Fibroblast of lung (primary cell): Measurements from ENCODE around the gene SLF2. TPM values are rescaled to one million over a fixed set of nuclear protein-coding genes. Genes with fewer than 3 reads are reported as not detected.
"Not testable (repeated sequence)": the region's sequence is repeated elsewhere in the genome, so short reads cannot be mapped to it uniquely, and the experiment has no call there.

Experiments
- DNase-seq, 2 donors: peaks; one replicate each; pipeline versions ENCODE4 v3.0.0 to v3.0.0-alpha.2; 2010; ENCODE audit warnings: low read depth in 2 of 2
- H2AFZ ChIP-seq: 2 replicates; pipeline ENCODE4 v1.5.1; 2012; ENCODE audit warnings: low read length, control low read depth, inconsistent platforms
- H3K27ac ChIP-seq: 2 replicates; pipeline ENCODE4 v1.5.1; 2011; ENCODE audit warnings: low read length, control low read depth; ENCODE audit not compliant: insufficient read depth
- H3K27me3 ChIP-seq: 2 replicates; pipeline ENCODE4 v1.5.1; 2011; ENCODE audit warnings: mild to moderate bottlenecking, low read length; ENCODE audit not compliant: control insufficient read depth, insufficient read depth
- H3K36me3 ChIP-seq: 2 replicates; pipeline ENCODE4 v1.5.1; 2011; ENCODE audit warnings: low read length; ENCODE audit not compliant: control insufficient read depth, insufficient read depth
- H3K4me1 ChIP-seq: 2 replicates; pipeline ENCODE4 v1.5.1; 2011; ENCODE audit warnings: low read length; ENCODE audit not compliant: control insufficient read depth, insufficient read depth; ENCODE audit errors: extremely low read depth
- H3K4me2 ChIP-seq: 2 replicates; pipeline ENCODE4 v1.5.1; 2011; ENCODE audit warnings: low read length, control low read depth; ENCODE audit not compliant: insufficient read depth; ENCODE audit errors: extremely low read depth
- H3K4me3 ChIP-seq, 4 experiments: fragments of 200-600 bp in 1 of 4; sonication (generic) in 1 of 4; replicated peaks in 1 of 4; 2 replicates each; pipeline ENCODE4 v1.5.1; 2011 to 2016; ENCODE audit warnings: low read length in 4 of 4, low read depth in 3 of 4, mild to moderate bottlenecking in 3 of 4, control low read depth in 2 of 4, inconsistent platforms in 1 of 4, mixed read lengths in 1 of 4; ENCODE audit not compliant: insufficient read depth in 1 of 4; ENCODE audit errors: control extremely low read depth in 1 of 4
- H3K79me2 ChIP-seq: 2 replicates; pipeline ENCODE4 v1.5.1; 2012; ENCODE audit warnings: mild to moderate bottlenecking, low read length, inconsistent platforms; ENCODE audit not compliant: control insufficient read depth, insufficient read depth
- H3K9ac ChIP-seq: 2 replicates; pipeline ENCODE4 v1.5.1; 2011; ENCODE audit warnings: mild to moderate bottlenecking, low read length, control low read depth; ENCODE audit not compliant: insufficient read depth
- H3K9me3 ChIP-seq: 2 replicates; pipeline ENCODE4 v1.5.1; 2012; ENCODE audit warnings: low read depth, low read length; ENCODE audit not compliant: control insufficient read depth, insufficient read depth
- H4K20me1 ChIP-seq: 2 replicates; pipeline ENCODE4 v1.5.1; 2011; ENCODE audit warnings: low read length; ENCODE audit not compliant: control insufficient read depth, insufficient read depth; ENCODE audit errors: extremely low read depth
- EZH2 ChIP-seq: IDR thresholded peaks from 2 replicates; pipeline ENCODE4 v1.5.1; 2012; ENCODE audit warnings: low read length, control low read depth, mild to moderate bottlenecking; ENCODE audit errors: missing control alignments
- polyA plus RNA-seq, 2 donors: library from polyadenylated mRNA; depleted of rRNA in 1 of 2; stranded (reverse) in 1 of 2; unstranded in 1 of 2; fragments of >200 nt; gene quantifications; 2 replicates each; pipeline ENCODE4 v1.2.1, GENCODE V29; 2011 to 2012; ENCODE audit warnings: missing spikeins in 1 of 2
- total RNA-seq: library from RNA; depleted of rRNA; stranded (reverse); fragments of >200 nt; gene quantifications from 2 replicates; pipeline ENCODE4 v1.2.1, GENCODE V29; 2014
- TF ChIP-seq, protein P1 (sequence below), 2 donors: IDR thresholded peaks in 1 of 2; conservative IDR thresholded peaks in 1 of 2; 1 replicate in 1 of 2; 2 replicates in 1 of 2; pipeline ENCODE4 v1.5.1; 2011 to 2012; ENCODE audit warnings: low read length in 2 of 2, control low read depth in 1 of 2, inconsistent platforms in 1 of 2, low read depth in 1 of 2, mild to moderate bottlenecking in 1 of 2

The SLF2 gene
- total and polyA plus RNA-seq, 2 donors (not counting 1 experiment from before 2014, with no cell fraction given), result 16.6 to 32.5 TPM

- H3K27ac ChIP-seq, result peak overlapping the region; percentile 57
- H2AFZ ChIP-seq, result peak overlapping the region; percentile 39
- peak; percentile 58 for TF ChIP-seq EZH2
- TF ChIP-seq, protein P1, sequence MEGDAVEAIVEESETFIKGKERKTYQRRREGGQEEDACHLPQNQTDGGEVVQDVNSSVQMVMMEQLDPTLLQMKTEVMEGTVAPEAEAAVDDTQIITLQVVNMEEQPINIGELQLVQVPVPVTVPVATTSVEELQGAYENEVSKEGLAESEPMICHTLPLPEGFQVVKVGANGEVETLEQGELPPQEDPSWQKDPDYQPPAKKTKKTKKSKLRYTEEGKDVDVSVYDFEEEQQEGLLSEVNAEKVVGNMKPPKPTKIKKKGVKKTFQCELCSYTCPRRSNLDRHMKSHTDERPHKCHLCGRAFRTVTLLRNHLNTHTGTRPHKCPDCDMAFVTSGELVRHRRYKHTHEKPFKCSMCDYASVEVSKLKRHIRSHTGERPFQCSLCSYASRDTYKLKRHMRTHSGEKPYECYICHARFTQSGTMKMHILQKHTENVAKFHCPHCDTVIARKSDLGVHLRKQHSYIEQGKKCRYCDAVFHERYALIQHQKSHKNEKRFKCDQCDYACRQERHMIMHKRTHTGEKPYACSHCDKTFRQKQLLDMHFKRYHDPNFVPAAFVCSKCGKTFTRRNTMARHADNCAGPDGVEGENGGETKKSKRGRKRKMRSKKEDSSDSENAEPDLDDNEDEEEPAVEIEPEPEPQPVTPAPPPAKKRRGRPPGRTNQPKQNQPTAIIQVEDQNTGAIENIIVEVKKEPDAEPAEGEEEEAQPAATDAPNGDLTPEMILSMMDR (conservative IDR thresholded peaks at IDR 0.05 in 1 of 2, IDR thresholded peaks at IDR 0.05 in 1 of 2; ENCODE audit: low read depth in 1 of 2, low read length in 2 of 2), result peak in 1 of 2 donors; percentile 1
- H3K4me1 ChIP-seq, result peaks cover 16% of the 10 kb centered on the region
- no peak overlapping the region for H3K4me3 ChIP-seq
- H3K4me2 ChIP-seq, result peak overlapping the region; percentile 7
- no peaks in the 10 kb centered on the region for H3K9me3 ChIP-seq
- peaks cover 3% of the 10 kb centered on the region for H3K27me3 ChIP-seq
- no peaks in the 10 kb centered on the region for H3K36me3 ChIP-seq
- H4K20me1 ChIP-seq, result no peaks in the 10 kb centered on the region
- H3K9ac ChIP-seq, result no peak overlapping the region
- DNase-seq, result peak; percentile 75 to 84
- no peaks in the 10 kb centered on the region for H3K79me2 ChIP-seq
Observed at GRCh38 chr10:100882671-100883311, 30.0 kb upstream of the SLF2 start.

DNA sequence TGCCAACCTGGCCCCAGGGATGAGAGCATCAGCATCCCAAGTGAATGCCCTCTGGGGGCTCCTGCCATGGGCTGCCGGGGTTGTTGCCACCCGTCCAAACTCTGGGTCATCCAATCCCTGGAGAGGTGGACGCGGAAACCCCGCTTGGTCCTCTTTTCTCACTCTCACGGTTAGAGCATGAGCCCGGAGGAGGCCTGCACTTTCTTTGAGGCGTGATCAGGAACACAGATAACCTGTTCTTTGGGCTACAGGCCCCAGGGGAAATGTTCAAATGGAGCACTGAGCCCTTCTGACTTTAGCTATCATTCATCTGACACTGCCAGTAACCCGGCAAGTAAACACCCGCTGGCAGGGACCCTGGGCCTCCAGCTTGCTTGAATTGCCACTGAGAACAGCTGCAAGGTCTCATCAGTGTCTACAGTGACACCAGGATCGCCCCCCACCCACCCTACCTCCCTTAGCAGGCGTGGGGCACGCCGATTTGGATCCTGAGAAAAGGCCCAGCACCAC lies 29.4 kb upstream of the SLF2 start:
- no peaks in the 10 kb centered on the region for H3K79me2 ChIP-seq
- DNase-seq, result no peak
- H3K4me1 ChIP-seq, result peaks cover 16% of the 10 kb centered on the region
- H3K4me2 ChIP-seq, result no peak overlapping the region
- no peaks in the 10 kb centered on the region for H3K9me3 ChIP-seq
- no peak overlapping the region for H3K4me3 ChIP-seq
- no peak overlapping the region for H2AFZ ChIP-seq
- H3K27ac ChIP-seq, result no peak overlapping the region
- H3K9ac ChIP-seq, result no peak overlapping the region
- H3K36me3 ChIP-seq, result no peaks in the 10 kb centered on the region
- no peaks in the 10 kb centered on the region for H4K20me1 ChIP-seq
- TF ChIP-seq EZH2, result no peak
- TF ChIP-seq, protein P1 (conservative IDR thresholded peaks at IDR 0.05 in 1 of 2, IDR thresholded peaks at IDR 0.05 in 1 of 2; ENCODE audit: low read depth in 1 of 2, low read length in 2 of 2), result no peak
- H3K27me3 ChIP-seq, result peaks cover 3% of the 10 kb centered on the region

- not testable (repeated sequence) for H3K27ac ChIP-seq, H3K36me3 ChIP-seq, H3K4me2 ChIP-seq, H3K4me3 ChIP-seq, H2AFZ ChIP-seq, H3K9ac ChIP-seq, H3K79me2 ChIP-seq, H3K27me3 ChIP-seq, H3K9me3 ChIP-seq, H4K20me1 ChIP-seq, DNase-seq
- H3K4me1 ChIP-seq, result peaks cover 25% of the 10 kb centered on the region
Observed at GRCh38 chr10:100885611-100886010, 27.2 kb upstream of the SLF2 start.
